NCI-H2107 treated with DMSO at 0.1 percent for 48 hours (cell line): ENCODE measurements around the gene JADE2.
"Not testable (repeated sequence)": the region's sequence is repeated elsewhere in the genome, so short reads cannot be mapped to it uniquely, and the experiment has no call there.

Source experiments
- DNase-seq: peaks from one replicate; lab custom pipeline; 2025; ENCODE audit not compliant: unreplicated experiment; lab: John Stamatoyannopoulos, UW

JADE2 gene

DNA sequence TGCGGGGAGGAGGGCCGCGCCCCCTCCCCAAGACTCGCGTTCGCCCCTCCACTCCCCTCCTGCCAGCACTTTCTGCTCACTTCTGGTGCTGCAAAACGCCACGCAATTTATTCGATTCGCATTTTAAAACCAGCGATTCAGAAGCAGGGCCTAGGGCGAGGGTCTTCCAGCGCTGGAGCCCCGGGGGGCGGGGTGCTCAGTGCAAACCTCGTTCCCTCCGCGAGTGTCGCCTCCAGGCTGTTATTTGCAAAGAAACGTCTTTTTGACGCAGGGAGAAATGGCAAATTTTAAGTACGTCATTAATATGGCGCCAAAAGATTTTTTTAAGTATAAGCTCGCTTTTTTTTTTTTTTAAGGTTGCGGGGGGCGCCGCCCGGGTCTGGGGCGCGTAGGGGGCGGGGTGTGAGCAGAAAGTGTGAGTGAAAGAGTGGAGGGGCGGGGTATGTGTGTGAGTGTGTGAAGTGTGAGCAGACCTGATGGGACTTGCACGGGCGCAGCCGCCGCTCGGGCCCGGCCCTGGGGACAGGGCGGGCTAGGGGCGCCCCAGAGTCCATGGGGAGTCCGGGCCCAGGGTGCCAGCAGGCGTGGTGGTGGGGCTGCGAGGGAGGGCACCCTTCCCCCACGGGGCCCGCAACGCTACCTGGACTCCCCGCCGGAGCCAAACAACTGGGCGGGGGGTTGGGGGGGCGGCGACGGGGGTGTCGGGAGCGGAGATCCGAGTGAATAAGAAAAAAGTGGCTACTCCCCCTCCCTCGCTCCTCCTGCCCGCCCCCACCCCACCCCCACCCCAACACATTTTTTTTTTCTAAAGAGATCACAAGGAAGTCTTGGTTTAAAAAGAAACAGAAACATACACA lies at the start of gene JADE2:
Gene JADE2, plus strand, starts transcription at position 845 of the 857 bp plus-strand sequence. CDS start 10,188 bp downstream, outside the sequence.
- no peak for DNase-seq

DNA sequence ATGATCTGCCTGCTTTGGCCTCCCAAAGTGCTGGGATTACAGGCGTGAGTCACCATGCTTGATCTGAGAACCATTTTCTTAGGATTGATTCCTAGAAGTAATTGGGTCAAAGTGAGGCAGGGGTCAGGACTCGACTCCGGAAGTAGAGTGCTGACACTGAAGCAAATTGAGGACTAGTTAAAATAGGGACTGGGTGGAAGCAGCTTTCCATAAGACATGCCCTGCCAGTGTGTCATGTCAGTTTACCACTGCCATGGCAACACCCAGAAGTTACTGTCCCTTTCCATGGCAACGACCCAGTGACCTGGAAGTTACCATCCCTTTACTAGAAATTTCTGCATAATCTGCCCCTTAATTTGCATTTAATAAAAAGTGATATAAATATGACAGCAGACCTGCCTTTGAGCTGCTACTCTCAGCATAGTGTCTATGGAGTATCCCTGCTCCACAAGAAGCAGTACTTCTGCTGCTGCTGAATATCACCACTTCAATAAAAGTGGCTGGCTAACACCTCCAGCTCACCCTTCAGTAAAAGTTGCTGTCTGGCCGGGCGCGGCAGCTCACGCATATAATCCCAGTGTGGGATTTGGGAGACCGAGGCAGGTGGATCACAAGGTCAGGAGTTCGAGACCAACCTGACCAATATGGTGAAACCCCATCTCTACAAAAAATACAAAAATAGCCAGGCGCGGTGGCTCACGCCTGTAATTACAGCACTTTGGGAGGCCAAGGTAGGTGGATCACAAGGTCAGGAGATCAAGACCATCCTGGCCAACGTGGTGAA lies 47.8 kb upstream of the JADE2 start:
- DNase-seq: no peak

DNA sequence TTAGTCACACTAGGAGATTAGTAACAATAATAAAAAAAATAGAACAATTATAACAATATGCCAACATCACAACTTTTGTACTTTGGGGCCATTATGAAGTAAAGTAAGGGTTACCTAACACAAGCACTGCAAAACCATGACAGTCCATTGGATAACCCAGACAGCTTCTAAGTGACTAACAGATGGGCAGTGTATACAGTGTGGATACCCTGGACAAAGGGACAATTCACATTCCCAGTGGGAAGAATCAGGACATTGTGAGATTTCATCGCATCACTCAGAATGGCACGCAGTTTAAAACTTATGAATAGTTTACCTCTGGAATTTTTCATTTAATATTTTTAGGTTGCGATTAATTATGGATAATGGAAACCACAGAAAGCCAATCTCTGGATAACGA lies 45.6 kb upstream of the JADE2 start:
- no peak for DNase-seq

DNA sequence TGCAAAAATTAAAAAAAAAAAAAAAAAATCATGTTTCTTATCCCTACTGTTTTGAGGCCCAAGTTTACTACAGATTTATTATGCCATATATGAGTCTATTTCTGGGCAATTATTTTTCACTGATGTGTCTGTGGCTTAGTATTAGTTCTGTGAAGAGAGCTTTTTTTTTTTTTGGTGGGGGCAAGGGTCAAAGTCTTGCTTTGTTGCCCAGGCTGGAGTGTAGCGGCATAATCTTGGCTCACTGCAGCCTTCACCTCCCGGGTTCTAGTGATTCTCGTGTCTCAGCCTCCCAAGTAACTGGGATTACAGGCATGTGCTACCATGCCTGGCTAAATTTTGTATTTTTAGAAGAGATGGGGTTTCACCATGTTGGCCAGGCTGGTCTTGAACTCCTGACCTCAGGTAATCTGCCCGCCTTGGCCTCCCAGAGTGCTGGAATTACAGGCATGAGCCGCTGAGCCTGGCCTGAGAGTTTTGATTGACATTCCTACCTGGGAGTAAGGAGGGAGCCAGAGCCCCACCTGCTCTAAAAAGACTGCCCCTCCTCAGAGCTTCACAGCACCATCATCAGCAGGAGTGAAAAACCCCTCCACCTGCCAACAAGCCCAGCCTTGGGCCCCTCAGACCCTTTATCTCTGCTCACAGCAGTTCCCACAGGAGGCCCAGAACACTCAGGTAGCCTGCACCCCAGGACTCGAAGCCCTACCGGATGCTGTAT lies 36.1 kb upstream of the JADE2 start:
- DNase-seq: no peak

GRCh38 chr5:134490255-134490924 lies 35.1 kb upstream of the JADE2 start:
- no peak for DNase-seq

DNA sequence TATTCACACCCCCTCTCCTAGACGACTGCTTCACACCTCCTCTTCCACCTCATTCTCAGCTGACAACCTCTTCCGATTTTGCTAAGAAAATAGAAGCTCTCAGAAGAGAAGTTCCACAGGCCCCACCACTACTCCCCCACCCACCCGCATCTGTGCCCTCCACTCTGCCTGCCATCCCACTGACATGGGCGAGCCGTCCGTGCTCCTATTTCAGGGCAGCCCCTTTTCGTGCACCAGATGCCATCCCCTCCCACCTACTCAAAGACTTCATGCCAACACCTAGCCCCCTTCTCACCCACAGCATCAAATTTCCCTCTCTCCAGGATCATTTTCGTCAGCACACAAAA lies 34.6 kb upstream of the JADE2 start:
- DNase-seq: no peak

- DNase-seq: no peak
Measured at GRCh38 chr5:134491841-134492442, 33.5 kb upstream of the JADE2 start.

DNA sequence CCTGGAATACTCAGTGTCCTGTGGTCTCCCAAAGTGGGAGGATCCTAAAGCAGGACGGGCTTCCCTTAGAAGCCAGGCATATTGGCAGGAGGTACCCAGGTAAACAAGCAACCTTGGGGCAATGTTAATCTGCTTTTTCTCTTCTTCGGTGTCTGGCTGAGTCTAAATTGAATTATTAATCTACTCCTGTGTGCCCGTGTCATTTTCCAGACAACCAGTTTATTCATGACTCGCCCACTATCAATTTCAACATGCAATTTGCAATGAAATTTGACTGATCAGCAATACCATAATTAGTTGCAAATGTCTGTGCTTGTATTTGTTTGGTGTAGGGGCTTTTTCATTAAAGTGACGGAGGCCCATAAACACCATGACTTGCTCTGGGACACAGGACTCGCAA lies 32.9 kb upstream of the JADE2 start:
- DNase-seq: no peak

DNA sequence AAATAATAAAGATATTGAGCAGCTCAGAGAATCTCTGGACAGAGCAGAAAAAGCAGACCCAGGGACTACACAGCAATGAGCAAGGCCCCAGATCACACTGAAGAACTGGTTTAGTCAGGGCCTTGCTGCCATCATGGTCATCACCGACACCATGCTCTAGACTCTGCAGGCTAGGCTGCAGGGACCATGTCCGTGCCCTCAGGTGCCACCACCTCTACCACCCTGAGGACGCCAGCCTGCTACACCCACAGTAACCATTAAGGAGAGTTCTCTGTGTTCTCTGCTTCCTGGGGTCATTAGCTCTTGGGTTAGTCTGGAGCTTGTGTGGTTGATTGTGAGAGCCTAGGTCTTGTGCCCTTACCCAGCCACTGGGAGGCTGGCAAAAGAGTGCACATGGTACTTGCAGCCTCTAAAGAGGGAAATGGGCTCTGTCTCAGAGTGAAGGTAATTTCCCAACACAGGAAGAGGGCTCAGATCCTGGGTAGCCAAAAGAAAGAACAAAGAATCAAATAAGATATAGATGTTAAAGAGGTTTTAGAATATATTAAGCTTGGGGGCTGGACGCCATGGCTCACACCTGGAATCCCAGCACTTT lies 31.9 kb upstream of the JADE2 start:
- DNase-seq: no peak

- DNase-seq: no peak
Measured at GRCh38 chr5:134494780-134495179, 30.7 kb upstream of the JADE2 start.

DNA sequence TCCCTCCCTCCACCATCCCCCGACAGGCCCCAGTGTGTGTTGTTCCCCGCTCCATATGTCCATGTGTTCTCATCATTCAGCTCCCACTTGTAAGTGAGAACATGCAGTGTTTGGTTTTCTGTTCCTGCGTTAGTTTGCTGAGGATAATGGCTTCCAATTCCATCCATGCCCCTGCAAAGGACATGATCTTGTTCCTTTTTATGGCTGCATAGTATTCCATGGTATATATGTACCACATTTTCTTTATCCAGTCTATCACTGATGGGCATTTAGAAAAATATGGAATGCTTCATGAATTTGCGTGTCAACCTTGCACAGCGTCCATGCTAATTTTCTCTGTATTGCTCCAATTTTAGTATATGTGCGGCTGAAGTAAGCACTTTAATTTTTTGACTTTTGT lies 25.6 kb upstream of the JADE2 start:
- DNase-seq: not testable (repeated sequence)

- DNase-seq: no peak
Measured at GRCh38 chr5:134500699-134501430, 24.6 kb upstream of the JADE2 start.

DNA sequence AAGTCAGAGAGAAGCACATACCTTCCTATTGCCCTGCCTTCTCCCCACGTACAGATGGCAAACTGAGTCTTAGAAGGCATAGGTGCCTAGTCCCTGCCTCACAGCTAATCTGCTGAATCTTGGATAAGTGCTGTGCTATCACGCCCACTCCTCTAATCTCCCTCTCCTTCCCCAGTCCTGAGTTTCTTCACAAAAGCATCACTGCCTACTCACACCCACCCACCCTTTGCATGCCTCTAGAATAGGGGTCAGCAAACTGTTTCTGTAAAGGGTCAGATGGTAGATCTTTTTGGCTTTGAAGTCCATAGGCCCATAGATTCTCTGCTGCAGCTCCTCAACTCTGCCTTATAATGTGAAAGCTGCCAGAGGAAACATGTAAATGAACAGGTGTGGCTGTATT lies 23.2 kb upstream of the JADE2 start:
- no peak for DNase-seq

DNA sequence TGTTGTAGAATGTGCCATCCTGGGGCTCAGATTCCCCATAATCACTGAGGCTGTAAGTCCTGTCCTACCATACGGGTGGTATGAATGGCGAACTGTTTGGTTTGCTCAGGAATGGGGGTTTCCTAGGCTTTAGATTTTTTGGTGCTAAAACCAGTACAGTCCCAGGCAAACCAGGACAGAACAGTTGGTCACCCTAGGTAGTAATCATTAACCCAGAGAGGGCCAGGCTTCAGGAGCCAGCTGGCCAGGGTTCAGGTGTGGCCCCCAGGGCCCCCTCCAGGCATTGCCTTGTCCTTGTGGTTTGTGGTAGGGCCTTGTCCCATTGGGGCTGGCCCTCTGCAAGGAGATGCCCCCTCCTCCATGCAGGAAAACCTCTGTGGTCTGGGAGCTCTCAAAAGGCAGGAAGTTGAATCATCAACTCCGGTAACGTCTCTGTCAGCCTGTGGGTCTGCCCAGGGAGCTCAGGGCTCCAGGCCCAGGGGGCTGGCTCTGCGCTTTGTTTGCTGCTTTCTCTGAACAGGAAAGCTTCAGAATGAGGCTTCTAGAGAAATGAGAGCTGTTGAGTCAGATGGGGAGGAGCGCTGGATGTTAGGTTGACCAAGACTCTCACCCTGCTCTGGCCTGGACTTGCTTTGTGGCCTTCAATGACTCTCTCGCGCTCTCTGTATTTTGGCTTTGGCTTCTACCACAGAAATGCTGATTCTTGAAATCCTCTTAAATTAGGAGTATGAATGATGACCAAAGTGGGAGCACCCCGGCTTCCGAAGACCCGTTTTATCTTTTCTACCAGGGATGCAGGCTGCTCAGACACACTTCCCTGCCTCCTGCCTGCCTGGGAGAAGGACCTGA lies 22.2 kb upstream of the JADE2 start:
- DNase-seq: no peak

- DNase-seq: no peak
Measured at GRCh38 chr5:134503937-134504437, 21.5 kb upstream of the JADE2 start.

DNA sequence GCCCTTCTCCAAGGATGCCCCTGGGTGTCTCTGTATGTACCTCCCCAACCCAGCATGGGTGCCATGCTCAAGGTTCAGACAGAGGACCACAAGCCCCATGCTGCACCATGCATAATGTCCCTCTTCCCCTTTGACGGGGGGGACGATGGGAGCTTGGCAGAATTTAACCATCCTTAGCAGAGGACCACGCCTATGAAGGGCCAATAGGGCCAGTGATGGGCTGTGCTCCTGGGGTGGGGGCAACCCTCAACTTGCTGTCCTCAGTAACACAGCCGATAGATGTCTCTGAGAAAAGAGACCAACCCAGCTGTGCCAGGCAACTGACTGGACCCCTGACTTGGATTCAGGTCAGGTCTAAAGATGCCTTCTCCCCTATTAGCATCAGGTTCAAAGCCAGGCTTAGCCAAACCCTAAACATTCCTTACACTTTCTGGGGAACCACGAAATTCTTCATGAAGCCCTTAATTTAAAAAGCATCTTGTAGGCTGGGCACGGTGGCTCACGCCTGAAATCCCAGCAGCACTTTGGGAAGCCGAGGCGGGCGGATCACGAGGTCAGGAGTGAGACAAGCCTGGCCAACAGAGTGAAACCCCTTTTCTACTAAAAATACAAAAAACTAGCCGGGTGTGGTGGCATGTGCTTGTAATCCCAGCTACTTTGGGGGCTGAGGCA lies 20.7 kb upstream of the JADE2 start:
- DNase-seq: no peak

GRCh38 chr5:134506054-134507039 lies 19.1 kb upstream of the JADE2 start:
- DNase-seq: no peak
